KOPT-K1 (cell line): ENCODE results near the gene USP43.

Source experiments
- H3K27ac ChIP-seq: fragments of 200-600 bp; sonication (generic); 2 replicates; pipeline ENCODE4 v1.5.1; 2016; ENCODE audit warnings: antibody characterized with exemption, mild to moderate bottlenecking, low read depth, low read length; ENCODE audit not compliant: poor library complexity, severe bottlenecking
- H3K36me3 ChIP-seq: fragments of 200-600 bp; sonication (generic); 2 replicates; pipeline ENCODE4 v1.5.1; 2017; ENCODE audit warnings: antibody characterized with exemption, mild to moderate bottlenecking, low read length, moderate library complexity; ENCODE audit not compliant: insufficient read depth
- H3K9me3 ChIP-seq: fragments of 200-600 bp; sonication (generic); 2 replicates; pipeline ENCODE4 v1.5.1; 2017; ENCODE audit warnings: antibody characterized with exemption, low read length, mild to moderate bottlenecking; ENCODE audit not compliant: insufficient read depth, poor library complexity, severe bottlenecking

USP43 gene

DNA sequence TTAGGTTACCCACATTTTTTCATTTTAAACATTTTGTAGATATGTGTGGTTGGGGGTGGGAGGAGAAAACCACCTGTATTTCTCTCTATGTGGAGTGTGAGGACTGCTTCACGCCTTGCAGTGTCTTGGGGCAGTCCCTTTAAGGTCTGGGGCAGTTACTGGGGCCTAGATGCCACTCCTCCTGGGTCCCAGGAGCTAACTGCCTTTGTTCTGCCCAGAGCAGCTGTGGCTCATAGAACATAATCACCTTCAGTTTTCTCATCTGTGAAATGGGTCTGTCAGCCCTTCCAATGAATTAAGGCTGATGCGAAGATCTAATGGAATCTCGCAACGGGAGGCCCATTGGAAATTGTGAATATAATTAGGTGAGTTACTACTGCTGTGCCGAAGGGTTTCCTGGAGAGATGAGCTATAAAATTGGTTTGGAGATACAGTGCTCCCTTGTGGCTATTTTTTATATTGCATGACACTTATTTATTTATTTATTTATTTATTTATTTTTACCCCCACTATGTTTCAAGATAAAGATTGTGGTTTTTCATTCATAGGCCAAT is 123.1 kb downstream of the USP43 start:
- no peak overlapping the region for H3K27ac ChIP-seq
- H3K36me3 ChIP-seq, result no peaks in the 10 kb centered on the region
- no peaks in the 10 kb centered on the region for H3K9me3 ChIP-seq

DNA sequence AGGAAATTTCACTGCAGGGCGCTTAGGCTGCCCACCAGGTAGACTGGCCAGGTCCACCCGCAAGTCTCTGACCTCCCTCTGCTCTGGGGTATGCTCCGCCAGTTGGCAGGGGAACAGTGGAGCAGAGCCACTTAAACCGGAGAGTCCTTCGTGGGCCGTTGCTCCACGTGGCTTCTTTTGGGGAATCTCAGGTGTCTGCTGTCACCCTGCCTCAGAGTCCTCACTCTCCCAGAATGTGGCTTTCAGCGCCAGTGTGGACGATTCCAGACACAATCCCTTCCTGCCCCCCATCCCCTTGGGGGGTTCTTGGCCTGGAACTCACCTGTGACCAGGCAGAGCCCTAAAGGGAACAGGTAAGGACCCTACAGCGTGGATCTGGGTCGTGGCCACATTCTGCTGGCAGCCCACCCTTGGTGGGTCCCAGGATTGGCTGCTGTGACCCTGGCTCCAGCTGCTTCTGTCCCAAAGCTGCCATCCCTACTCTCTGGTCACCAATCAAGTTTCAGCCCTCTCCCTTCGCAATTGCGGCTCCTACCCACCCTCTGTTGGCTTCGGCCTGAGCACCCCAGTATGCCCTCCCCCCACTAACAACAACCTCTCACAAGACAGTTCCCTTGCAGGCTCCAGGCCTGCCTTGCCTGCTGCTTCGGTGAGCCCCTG is 123.8 kb downstream of the USP43 start:
- no peaks in the 10 kb centered on the region for H3K9me3 ChIP-seq
- no peaks in the 10 kb centered on the region for H3K36me3 ChIP-seq
- no peak overlapping the region for H3K27ac ChIP-seq

- no peaks in the 10 kb centered on the region for H3K36me3 ChIP-seq
- H3K27ac ChIP-seq, result no peak overlapping the region
- no peaks in the 10 kb centered on the region for H3K9me3 ChIP-seq
Measured at GRCh38 chr17:9771465-9771864, 126.1 kb downstream of the USP43 start.

DNA sequence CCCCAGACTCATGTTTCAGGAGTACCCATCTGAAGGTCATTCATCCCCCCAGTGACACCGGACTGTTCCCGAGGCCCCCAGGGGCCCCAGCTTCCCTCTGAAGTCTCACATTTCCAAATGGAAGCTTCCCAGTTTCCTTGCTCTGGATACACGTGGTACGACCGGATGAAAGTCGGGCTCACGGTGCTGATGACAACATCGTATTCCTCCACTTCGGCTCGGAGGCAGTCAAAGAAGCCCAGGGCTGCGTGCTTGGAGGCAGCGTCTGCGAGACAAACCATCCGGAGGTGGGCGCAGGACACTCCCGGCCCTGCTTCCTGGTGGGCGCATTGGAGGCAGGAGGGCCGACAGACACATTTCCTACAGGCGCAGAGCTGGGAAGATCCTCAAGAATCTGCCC is 127.3 kb downstream of the USP43 start:
- no peaks in the 10 kb centered on the region for H3K9me3 ChIP-seq
- no peaks in the 10 kb centered on the region for H3K36me3 ChIP-seq
- H3K27ac ChIP-seq, result no peak overlapping the region

DNA sequence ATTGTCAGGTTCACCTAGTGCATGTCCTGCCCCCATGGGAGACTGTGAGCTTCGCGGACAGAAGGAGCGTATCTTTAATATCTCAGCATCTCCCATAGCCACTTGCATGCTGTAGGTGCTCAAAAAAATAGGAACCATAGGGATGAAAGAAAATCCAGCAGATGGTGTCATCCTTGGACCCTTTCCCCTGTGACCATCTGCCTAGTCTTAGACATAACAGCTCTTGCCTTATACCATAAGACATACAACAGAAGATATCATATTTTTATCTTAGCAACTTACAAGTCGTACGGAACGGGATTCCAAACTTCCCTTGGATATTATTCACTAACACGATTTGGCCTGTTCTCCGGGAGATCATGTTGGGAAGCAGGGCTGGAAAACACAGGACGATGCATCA is 131.6 kb downstream of the USP43 start:
- no peak overlapping the region for H3K27ac ChIP-seq

More for the DNA sequence above, 131.6 kb downstream of the USP43 start:
- no peaks in the 10 kb centered on the region for H3K36me3 ChIP-seq
- no peaks in the 10 kb centered on the region for H3K9me3 ChIP-seq
